VCaP (cell line): ENCODE measurements around the gene FAM3C.
"Not testable (repeated sequence)": the region's sequence is repeated elsewhere in the genome, so short reads cannot be mapped to it uniquely, and the experiment has no call there.

Experiments
- H3K27ac ChIP-seq: fragments of 450-650 bp; 2 replicates; pipeline ENCODE4 v1.5.1; 2017
- TF ChIP-seq, protein P1 (sequence below): fragments of 450-650 bp; conservative IDR thresholded peaks from 2 replicates; pipeline ENCODE4 v1.5.1; 2017; ENCODE audit warnings: mild to moderate bottlenecking, moderate library complexity

The FAM3C gene

DNA sequence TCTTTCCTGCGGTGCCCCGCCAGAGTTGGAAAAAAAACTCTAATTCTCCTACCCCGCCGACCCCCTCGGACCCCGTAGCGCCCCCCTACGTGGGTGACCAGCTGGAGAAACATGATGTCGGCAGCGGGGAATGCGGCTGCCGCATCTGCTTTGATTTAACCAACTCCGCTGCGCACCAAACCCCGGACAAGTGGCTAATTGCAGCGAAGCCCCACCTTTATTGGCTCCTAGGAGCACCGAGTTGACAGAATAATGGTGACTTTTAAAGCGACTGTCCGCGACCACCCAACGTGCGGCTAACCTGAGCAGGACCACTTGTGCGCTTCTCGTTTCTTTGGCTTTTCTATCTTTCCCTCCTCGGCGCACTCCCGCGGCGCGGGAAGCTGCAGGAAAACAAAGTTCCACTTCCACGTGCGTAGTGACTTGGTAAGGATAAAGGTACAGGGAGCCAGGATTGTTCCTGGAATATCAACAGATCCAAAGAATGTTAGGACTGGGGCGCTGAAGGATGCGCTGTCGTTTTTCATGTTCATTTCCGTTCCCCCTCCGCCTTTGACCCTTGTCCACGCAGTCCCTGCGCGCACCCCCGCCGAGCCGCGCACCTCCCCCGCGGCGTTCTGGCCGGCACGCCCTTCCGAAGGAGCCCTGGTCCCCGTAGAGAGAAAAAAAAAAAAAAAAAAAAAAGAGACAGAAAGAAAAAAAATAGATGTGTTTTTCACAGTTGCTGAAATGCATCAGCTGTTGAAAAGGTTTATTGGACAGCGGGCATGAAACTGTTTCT, 65.9 kb downstream of the FAM3C start:
- no peak overlapping the region for H3K27ac ChIP-seq
- TF ChIP-seq, protein P1, sequence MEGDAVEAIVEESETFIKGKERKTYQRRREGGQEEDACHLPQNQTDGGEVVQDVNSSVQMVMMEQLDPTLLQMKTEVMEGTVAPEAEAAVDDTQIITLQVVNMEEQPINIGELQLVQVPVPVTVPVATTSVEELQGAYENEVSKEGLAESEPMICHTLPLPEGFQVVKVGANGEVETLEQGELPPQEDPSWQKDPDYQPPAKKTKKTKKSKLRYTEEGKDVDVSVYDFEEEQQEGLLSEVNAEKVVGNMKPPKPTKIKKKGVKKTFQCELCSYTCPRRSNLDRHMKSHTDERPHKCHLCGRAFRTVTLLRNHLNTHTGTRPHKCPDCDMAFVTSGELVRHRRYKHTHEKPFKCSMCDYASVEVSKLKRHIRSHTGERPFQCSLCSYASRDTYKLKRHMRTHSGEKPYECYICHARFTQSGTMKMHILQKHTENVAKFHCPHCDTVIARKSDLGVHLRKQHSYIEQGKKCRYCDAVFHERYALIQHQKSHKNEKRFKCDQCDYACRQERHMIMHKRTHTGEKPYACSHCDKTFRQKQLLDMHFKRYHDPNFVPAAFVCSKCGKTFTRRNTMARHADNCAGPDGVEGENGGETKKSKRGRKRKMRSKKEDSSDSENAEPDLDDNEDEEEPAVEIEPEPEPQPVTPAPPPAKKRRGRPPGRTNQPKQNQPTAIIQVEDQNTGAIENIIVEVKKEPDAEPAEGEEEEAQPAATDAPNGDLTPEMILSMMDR, result no peak

DNA sequence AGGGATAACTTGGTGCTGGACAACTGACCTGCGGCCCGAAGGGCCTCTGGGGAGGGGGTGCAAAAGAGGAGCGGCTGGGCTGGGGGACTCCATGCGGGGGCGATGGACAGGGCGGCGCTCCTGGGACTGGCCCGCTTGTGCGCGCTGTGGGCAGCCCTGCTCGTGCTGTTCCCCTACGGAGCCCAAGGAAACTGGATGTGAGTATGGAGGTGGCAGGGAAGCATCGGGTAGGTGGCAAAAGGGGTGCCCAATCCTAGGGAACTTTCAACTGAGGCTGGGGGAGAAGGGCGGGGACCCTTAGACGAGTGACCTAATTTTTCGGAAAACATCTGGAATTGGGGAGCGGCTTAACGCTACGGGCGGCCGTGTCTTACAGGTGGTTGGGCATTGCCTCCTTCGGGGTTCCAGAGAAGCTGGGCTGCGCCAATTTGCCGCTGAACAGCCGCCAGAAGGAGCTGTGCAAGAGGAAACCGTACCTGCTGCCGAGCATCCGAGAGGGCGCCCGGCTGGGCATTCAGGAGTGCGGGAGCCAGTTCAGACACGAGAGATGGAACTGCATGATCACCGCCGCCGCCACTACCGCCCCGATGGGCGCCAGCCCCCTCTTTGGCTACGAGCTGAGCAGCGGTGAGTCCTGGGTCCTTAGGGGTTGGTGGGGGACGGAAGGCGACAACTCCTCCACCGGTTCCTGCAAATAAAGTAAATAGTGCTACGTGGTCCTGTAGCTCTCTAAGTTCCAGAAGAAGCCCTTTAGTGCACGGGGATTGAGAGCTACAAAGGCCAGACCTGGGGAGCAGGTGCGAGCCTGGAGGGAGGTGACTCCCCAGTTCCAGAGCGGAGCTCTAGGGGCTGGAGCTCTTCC, 66.7 kb downstream of the FAM3C start:
- TF ChIP-seq, protein P1, result peak; percentile 21; the same call in 1 of the 2 replicates

DNA sequence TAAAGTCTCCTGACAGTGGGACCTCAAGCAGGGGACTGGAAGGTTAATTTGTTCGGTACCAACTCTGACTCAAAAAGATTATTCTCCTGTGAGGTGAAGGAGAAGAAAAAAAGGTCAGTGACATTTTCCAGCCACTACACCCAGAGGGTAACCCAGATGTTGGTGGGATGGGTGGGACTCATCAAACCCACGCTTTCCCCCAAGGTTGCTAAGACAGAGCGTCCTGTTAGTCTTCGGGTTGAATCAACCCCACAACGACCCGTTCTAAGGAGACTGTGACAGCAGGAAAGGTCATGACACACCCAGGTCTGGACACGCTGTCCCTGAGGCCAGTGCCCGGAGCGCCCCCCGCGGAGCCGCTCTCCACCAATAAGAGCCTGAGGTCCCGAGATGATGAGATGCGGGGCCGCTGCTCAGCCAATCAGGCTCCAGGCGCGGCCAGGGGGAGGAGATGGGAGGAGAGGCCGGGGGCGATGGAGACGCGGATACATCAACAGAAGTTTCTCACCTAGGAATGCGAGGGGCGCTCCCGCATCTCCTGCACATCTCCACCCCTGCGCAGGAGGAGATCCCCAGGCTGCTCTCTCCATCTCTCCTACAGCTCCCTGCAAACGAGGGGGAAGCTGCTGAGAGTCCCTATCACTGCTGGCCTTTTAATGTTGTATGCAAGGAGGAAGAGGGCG, 67.5 kb downstream of the FAM3C start, which contains the start of gene WNT16:
Gene WNT16, plus strand, starts transcription at position 493 of the 683 bp plus-strand sequence. CDS start 293 bp downstream, outside the sequence.
- TF ChIP-seq, protein P1, result no peak
- no peak within 1 kb of the TSS for H3K27ac ChIP-seq

More for the DNA sequence above, 66.7 kb downstream of the FAM3C start:
- no peak overlapping the region for H3K27ac ChIP-seq

DNA sequence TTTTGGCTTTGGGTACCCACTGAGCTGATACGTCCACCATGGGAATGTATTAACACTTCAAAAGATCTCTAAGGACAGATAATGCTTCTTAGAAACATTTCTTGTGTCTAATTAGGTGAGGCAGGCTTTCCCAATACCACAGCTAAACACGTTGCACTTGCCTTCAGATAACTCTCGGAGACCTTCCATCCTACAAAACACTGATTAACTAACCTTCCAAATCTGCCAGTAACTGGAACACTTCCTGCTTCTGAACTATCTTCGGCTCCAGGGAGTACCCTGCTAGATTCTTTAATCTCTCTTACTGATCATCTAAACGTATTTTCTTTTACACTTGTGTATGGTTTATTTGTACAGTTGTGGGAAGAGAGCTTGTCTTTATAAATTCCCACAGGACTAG, 68.4 kb downstream of the FAM3C start:
- H3K27ac ChIP-seq, result no peak overlapping the region
- TF ChIP-seq, protein P1, result no peak

DNA sequence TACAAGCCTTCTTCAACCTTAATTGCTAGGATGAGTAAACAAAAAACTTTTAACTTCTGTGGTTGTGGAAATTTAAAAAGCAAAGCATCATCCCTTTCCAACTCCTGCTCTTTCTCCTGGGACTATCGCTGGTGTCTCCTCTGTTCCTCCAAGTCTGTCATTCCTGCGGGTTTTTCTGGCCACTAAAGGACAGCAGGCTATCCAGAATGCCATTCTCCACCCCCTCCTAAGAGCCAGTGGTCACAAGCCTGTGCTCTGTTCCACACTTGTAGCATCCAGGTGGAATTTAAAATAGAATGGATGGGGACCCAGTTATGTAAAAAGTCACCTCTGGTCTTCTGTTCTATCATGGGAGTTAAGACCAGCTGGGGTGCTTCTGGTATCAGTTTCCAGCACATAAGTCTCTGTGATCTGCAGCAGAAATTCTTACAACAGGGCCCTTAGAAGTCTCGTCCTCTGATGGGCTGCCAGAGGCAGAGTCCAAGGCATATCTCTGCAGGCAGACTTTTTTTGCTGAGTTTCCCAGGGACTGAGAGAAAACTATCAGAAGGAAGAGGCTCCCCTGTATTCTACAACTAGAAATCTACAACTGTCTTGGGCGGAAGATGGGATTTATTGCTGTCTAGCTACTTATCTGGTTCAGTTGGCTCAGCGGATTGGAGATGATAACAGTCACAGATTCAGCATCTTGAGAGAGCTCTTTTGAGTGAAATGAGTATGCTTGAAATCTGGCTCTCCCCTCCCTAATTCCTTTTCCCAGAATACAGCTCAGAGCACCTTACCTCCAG, 72.4 kb downstream of the FAM3C start:
- H3K27ac ChIP-seq, result no peak overlapping the region
- TF ChIP-seq, protein P1, result no peak

DNA sequence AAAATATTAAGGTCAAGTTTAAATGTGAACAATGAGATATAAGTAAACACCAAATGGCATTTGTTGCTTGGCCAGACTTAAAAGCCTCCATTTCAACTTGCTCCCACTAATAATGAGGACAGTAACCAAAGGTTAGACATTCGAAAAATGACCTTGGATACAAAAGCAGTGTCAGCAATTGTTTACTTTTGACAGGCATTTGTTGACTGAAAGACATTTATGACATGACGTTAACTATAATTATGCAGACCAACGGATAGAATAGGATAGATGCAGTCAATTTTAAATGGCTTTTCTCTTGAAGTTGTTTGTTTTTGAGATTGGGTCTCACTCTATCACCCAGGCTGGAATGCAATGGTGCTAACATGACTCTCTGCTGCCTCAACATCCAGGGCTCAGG, 73.6 kb downstream of the FAM3C start:
- no peak overlapping the region for H3K27ac ChIP-seq
- TF ChIP-seq, protein P1, result no peak

DNA sequence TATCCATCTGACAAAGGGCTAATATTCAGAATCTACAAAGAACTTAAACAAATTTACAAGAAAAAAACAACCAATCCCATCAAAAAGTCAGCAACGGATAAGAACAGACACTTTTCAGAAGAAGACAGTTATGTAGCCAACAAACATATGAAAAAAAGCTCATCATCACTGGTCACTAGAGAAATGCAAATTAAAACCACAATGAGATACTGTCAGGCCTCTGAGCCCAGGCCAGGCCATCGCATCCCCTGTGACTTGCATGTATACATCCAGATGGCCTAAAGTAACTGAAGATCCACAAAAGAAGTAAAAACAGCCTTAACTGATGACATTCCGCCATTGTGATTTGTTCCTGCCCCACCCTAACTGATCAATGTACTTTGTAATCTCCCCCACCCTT, 80.9 kb downstream of the FAM3C start:
- not testable (repeated sequence) for H3K27ac ChIP-seq
